ENCODE measurements around the gene CARD10. TPM values are rescaled to one million over a fixed set of nuclear protein-coding genes. Genes with fewer than 3 reads are reported as not detected.

The CARD10 gene
- total RNA-seq, 1 donor from 2014 or later: 9.0 TPM

- peak overlapping the region; percentile 90 for H3K27ac ChIP-seq (replicated peaks)
- H3K27me3 ChIP-seq (ENCODE audit: low read depth): peaks cover 20% of the 10 kb centered on the region
- no peak for DNase-seq
- peaks cover 93% of the 10 kb centered on the region for H3K4me1 ChIP-seq
- H3K4me3 ChIP-seq: no peak overlapping the region
- TF ChIP-seq CTCF (IDR thresholded peaks at IDR 0.05; ENCODE audit: borderline replicate concordance): no peak
- no peaks in the 10 kb centered on the region for H3K9me3 ChIP-seq (replicated peaks)
- intact Hi-C loops (cut with micrococcal nuclease): no loop called here
- H3K36me3 ChIP-seq: peaks cover 23% of the 10 kb centered on the region
These were observed 16.0 kb downstream of the CARD10 start for GRCh38 chr22:37503183-37503683.

DNA sequence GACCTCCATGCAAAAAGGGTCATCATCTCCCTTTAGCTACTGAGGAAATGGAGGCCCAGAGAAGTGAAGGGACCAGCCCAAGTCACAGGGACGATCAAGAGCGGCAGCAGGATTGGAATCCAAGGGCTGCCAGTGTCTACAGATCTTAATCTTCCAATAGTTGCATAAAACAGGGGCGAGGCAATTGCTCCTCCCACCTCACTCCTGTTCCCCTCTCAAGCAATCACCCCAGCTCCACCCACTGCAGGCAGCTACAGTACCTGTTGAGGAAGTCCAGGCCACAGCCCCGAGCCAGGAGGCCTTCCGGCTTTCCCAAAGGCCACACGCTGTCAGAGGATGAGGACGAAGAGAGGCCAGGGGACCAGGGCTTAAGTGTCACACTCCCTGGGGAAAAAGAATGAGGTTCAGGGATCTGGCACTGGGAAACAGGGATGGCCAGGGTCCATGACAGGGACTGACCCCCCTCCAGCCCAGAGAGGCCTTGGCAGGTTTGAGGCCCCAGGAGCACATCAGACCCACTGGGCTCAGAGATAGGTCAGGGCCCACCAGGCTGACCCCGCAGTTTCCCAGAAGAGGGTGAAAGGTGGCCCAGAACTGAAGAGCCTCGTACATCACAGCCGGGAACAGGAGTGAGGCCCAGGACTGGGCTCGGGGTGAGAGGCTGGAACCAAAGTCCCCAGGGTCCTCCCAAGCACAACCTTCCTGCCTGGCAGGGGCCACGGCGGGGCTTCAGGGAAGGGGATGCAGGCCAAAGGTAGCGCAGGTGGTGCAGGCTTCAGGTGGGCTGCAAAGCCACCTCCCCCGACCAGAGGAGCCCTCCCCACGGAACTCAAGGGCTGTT is 16.7 kb downstream of the CARD10 start:
- no peak overlapping the region for H3K4me3 ChIP-seq
- TF ChIP-seq CTCF (IDR thresholded peaks at IDR 0.05; ENCODE audit: borderline replicate concordance): no peak
- H3K9me3 ChIP-seq (replicated peaks): no peaks in the 10 kb centered on the region
- H3K36me3 ChIP-seq: peaks cover 23% of the 10 kb centered on the region
- peaks cover 23% of the 10 kb centered on the region for H3K27me3 ChIP-seq (ENCODE audit: low read depth)
- peak overlapping the region; percentile 90 for H3K27ac ChIP-seq (replicated peaks)
- no peak for DNase-seq
- peaks cover 93% of the 10 kb centered on the region for H3K4me1 ChIP-seq
- intact Hi-C loops (cut with micrococcal nuclease): no loop called here

GRCh38 chr22:37501610-37502341 is 17.4 kb downstream of the CARD10 start:
- H3K4me3 ChIP-seq: peak overlapping the region; percentile 32
- H3K27me3 ChIP-seq (ENCODE audit: low read depth): peaks cover 26% of the 10 kb centered on the region
- H3K4me1 ChIP-seq: peaks cover 99% of the 10 kb centered on the region
- H3K27ac ChIP-seq (replicated peaks): peak overlapping the region; percentile 90
- H3K9me3 ChIP-seq (replicated peaks): no peaks in the 10 kb centered on the region
- no peak for TF ChIP-seq CTCF (IDR thresholded peaks at IDR 0.05; ENCODE audit: borderline replicate concordance)
- peak; percentile 67 for DNase-seq
- H3K36me3 ChIP-seq: peaks cover 19% of the 10 kb centered on the region
- intact Hi-C loops (cut with micrococcal nuclease): no loop called here

GRCh38 chr22:37500745-37501609 is 18.2 kb downstream of the CARD10 start:
- Histone ChIP-seq H3K27me3 (ENCODE audit: low read depth) (peaks cover 34% of the 10 kb centered on the region), H3K4me3 (peak overlapping the region; percentile 32), H3K36me3 (peaks cover 26% of the 10 kb centered on the region), H3K9me3 (replicated peaks) (no peaks in the 10 kb centered on the region), H3K4me1 (peaks cover 92% of the 10 kb centered on the region), H3K27ac (replicated peaks) (peak overlapping the region; percentile 90)
- TF ChIP-seq CTCF (IDR thresholded peaks at IDR 0.05; ENCODE audit: borderline replicate concordance): no peak
- intact Hi-C loops (cut with micrococcal nuclease): no loop called here
- DNase-seq: peak; percentile 77

Measured in left ventricle myocardium inferior (tissue), 1 donor.